ENCODE measurements around the gene PHPT1. TPM values are rescaled to one million over a fixed set of nuclear protein-coding genes. Genes with fewer than 3 reads are reported as not detected.
A peak's percentile ranks its signal among the peaks of the same experiment; 100 is the strongest.

The PHPT1 gene
- total RNA-seq, 1 donor from 2014 or later = 215 TPM

DNA sequence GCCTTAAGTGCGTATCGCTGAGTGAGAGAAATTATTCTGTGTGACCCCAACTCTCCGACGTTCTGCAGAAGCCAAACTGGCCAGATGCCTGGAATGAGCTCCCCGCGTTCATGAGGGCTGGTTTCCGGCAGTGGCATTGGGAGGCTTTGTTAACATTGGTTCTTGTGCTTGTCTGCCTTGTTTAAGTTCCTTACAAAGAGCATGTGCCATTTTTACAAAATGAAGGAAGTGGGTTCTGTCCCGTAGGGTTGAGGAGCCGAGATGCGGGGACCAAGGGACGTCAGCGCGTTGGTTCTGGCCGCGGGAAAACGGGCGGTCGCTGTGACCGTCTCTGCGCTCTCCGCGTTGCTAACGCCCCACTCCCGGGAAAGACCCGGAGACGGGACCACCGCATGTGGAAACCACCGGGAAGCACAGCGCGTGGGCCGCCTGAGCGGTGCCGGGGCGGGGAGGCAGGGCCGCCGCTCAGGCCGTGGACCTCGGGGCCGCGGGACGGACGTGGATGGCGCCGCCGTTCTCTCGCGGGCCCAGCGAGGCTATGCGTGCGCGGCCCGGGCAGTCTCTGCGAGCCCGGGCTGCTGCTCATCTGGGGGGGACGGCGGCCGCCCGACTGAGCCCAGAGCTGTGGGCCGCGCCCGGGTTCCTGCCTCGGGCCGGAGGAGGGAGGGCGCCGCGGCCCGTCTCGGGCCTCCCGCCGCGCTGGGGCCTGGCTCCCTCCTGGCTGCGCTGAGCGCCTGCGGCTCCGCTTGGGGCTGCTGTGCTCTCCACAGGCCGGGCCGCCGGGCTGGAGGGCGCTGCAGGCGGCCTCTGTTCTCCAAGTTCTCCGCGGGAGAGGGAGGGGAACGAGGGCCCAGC is 28.0 kb upstream of the PHPT1 start:
- no peaks in the 10 kb centered on the region for H3K9me3 ChIP-seq (ENCODE audit: insufficient read depth, low read depth, low read length)

DNA sequence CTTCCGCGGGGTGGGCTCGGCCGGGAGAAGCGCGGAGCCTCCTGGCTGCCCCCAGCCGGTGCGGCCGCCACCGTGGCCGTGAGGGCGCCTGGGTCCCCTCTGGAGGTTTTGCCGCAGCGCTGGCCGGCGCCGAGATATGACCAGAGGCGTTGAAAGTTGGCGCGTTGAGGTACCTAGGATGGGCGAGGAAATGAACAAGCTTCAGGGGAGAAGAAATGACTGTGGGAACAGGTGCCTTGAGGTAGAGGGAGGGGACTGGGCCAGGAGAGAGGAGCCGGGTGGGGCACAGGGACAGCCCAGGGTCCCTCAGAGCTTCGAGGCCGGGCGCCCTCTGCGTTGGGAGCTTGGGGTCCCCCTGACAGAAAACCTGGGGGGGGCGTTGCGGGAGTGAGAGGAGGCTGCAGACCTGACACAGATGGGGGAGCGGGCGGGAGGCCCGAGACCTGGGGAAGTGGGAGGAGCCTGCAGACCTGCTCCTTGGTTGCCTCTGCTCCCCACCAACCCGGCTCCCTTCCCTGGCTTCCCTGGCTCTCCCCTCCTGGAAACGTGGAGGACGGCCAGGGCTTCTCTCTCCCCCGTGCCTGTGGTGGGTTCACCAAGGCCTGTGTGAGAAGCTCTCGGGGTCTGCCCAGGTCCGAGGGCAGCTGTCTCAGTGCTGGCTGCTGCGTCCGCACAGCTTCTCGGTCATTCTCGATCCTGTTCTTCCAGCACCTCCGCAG is 27.2 kb upstream of the PHPT1 start:
- H3K27ac ChIP-seq (ENCODE audit: low read depth, low read length) = no peak overlapping the region
- Mint-ChIP-seq H3K9me3 (ENCODE audit: unreplicated experiment) (no peaks in the 10 kb centered on the region), H3K4me3 (ENCODE audit: unreplicated experiment) (no peak overlapping the region), H3K27me3 (ENCODE audit: low read depth, unreplicated experiment) (no peaks in the 10 kb centered on the region), H3K27ac (ENCODE audit: unreplicated experiment) (peak overlapping the region; percentile 12), H3K36me3 (ENCODE audit: low read depth, unreplicated experiment) (peaks cover 5% of the 10 kb centered on the region), H3K4me1 (ENCODE audit: low read depth, unreplicated experiment) (no peaks in the 10 kb centered on the region)
- H2AFZ ChIP-seq (ENCODE audit: low read depth, low read length) = no peak overlapping the region
- H4K20me1 ChIP-seq (ENCODE audit: insufficient read depth, low read length) = peaks cover 42% of the 10 kb centered on the region
- no peaks in the 10 kb centered on the region for H3K27me3 ChIP-seq (ENCODE audit: insufficient read depth, low read length)
- H3K79me2 ChIP-seq (ENCODE audit: insufficient read depth, low read length) = peaks cover 45% of the 10 kb centered on the region
- peaks cover 4% of the 10 kb centered on the region for H3K36me3 ChIP-seq (ENCODE audit: insufficient read depth, low read length)
- H3K9ac ChIP-seq (ENCODE audit: low read length) = peak overlapping the region; percentile 72
- peak overlapping the region; percentile 89 for H3K4me2 ChIP-seq (ENCODE audit: low read length)
- no peaks in the 10 kb centered on the region for H3K9me3 ChIP-seq (ENCODE audit: insufficient read depth, low read depth, low read length)
- peaks cover 12% of the 10 kb centered on the region for H3K4me1 ChIP-seq (ENCODE audit: insufficient read depth, low read length)
- no peak overlapping the region for H3K4me3 ChIP-seq (ENCODE audit: insufficient read depth, low read depth, low read length)
- TF ChIP-seq, protein P1, sequence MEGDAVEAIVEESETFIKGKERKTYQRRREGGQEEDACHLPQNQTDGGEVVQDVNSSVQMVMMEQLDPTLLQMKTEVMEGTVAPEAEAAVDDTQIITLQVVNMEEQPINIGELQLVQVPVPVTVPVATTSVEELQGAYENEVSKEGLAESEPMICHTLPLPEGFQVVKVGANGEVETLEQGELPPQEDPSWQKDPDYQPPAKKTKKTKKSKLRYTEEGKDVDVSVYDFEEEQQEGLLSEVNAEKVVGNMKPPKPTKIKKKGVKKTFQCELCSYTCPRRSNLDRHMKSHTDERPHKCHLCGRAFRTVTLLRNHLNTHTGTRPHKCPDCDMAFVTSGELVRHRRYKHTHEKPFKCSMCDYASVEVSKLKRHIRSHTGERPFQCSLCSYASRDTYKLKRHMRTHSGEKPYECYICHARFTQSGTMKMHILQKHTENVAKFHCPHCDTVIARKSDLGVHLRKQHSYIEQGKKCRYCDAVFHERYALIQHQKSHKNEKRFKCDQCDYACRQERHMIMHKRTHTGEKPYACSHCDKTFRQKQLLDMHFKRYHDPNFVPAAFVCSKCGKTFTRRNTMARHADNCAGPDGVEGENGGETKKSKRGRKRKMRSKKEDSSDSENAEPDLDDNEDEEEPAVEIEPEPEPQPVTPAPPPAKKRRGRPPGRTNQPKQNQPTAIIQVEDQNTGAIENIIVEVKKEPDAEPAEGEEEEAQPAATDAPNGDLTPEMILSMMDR (IDR thresholded peaks at IDR 0.05; ENCODE audit: insufficient read depth, low read depth, low read length) = no peak
- TF ChIP-seq EZH2 (IDR thresholded peaks at IDR 0.05; ENCODE audit: insufficient read depth, low read length) = no peak
- FAIRE-seq (no peak), DNase-seq (ENCODE audit: low read depth) (no peak)

More for the DNA sequence above, 28.0 kb upstream of the PHPT1 start:
- Histone ChIP-seq H3K9ac (ENCODE audit: low read length) (peak overlapping the region; percentile 72), H4K20me1 (ENCODE audit: insufficient read depth, low read length) (peaks cover 49% of the 10 kb centered on the region), H3K4me3 (ENCODE audit: insufficient read depth, low read depth, low read length) (peak overlapping the region; percentile 52), H3K4me1 (ENCODE audit: insufficient read depth, low read length) (peaks cover 12% of the 10 kb centered on the region), H2AFZ (ENCODE audit: low read depth, low read length) (peak overlapping the region; percentile 63), H3K79me2 (ENCODE audit: insufficient read depth, low read length) (peaks cover 48% of the 10 kb centered on the region), H3K27me3 (ENCODE audit: insufficient read depth, low read length) (no peaks in the 10 kb centered on the region), H3K27ac (ENCODE audit: low read depth, low read length) (no peak overlapping the region), H3K4me2 (ENCODE audit: low read length) (peak overlapping the region; percentile 89), H3K36me3 (ENCODE audit: insufficient read depth, low read length) (peaks cover 4% of the 10 kb centered on the region)
- peaks cover 5% of the 10 kb centered on the region for H3K36me3 Mint-ChIP-seq (ENCODE audit: low read depth, unreplicated experiment)
- FAIRE-seq (no peak), DNase-seq (ENCODE audit: low read depth) (peak; percentile 30)
- no peak overlapping the region for H3K27ac Mint-ChIP-seq (ENCODE audit: unreplicated experiment)
- peak overlapping the region; percentile 47 for H3K4me3 Mint-ChIP-seq (ENCODE audit: unreplicated experiment)
- no peaks in the 10 kb centered on the region for H3K9me3 Mint-ChIP-seq (ENCODE audit: unreplicated experiment)
- H3K27me3 Mint-ChIP-seq (ENCODE audit: low read depth, unreplicated experiment) = no peaks in the 10 kb centered on the region
- TF ChIP-seq, protein P1 (IDR thresholded peaks at IDR 0.05; ENCODE audit: insufficient read depth, low read depth, low read length) = no peak
- TF ChIP-seq EZH2 (IDR thresholded peaks at IDR 0.05; ENCODE audit: insufficient read depth, low read length) = no peak
- H3K4me1 Mint-ChIP-seq (ENCODE audit: low read depth, unreplicated experiment) = no peaks in the 10 kb centered on the region

Data from astrocyte (in vitro differentiated cells and primary cell).